Measurements from ENCODE around the gene PTBP1.

Gene PTBP1

GRCh38 chr19:858868-859843, 61.9 kb downstream of the PTBP1 start, which contains the start of gene CFD:
CFD (plus strand) TSS chr19:859664; CDS start chr19:859690, 26 bp downstream.
- no peak for DNase-seq

DNA sequence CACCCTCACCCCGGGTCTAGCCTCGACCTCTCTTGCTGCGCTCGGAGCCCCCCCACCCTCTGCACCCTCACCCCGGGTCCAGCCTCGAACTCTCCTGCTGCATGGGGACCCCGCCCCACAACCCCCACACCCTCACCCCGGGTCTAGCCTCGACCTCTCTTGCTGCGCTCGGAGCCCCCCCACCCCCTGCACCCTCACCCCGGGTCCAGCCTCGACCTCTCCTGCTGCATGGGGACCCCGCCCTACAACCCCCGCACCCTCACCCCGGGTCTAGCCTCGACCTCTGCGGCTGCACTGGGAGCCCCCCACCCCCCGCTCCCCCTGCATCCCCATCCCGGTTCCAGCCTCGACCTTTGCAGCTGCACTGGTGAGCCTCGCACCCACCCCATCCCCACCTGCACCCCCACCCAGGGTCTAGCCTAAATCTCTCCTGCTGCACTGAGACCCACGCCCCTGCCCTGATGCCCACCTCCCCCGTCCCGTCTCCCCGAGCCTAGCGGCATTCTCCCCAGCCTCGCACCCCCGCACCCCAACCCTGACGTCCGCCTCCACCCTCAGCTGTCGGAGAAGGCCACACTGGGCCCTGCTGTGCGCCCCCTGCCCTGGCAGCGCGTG, 64.0 kb downstream of the PTBP1 start:
- DNase-seq: no peak

Data from activated CD4-positive, alpha-beta T cell treated with anti-CD3 and anti-CD28 coated beads for 1 hour (primary cell).